ENCODE measurements around the gene CD58.

The CD58 gene

GRCh38 chr1:116579259-116579875, 8.5 kb upstream of the CD58 start:
- Histone ChIP-seq H3K4me1 (ENCODE audit: control insufficient read depth, insufficient read depth, low read length) (peaks cover 12% of the 10 kb centered on the region), H3K27ac (ENCODE audit: low read length) (no peak overlapping the region), H3K4me3 (ENCODE audit: low read length in 2 of 2) (no peak overlapping the region)

GRCh38 chr1:116578581-116578980, 7.8 kb upstream of the CD58 start:
- H3K27me3 ChIP-seq (ENCODE audit: control insufficient read depth in 1 of 2, insufficient read depth in 2 of 2, low read length in 2 of 2) = no peaks in the 10 kb centered on the region
- no peak overlapping the region for H3K9ac ChIP-seq (ENCODE audit: low read length in 2 of 2)
- H3K27ac ChIP-seq (ENCODE audit: low read length) = no peak overlapping the region
- peaks cover 4 to 13% of the 10 kb centered on the region in 2 donors for H3K36me3 ChIP-seq (ENCODE audit: control insufficient read depth in 2 of 2, insufficient read depth in 2 of 2, low read length in 2 of 2)
- peaks cover 12% of the 10 kb centered on the region for H3K4me1 ChIP-seq (ENCODE audit: control insufficient read depth, insufficient read depth, low read length)
- no peak overlapping the region for H3K4me3 ChIP-seq (ENCODE audit: low read length in 2 of 2)
- no peaks in the 10 kb centered on the region for H3K9me3 ChIP-seq (ENCODE audit: control insufficient read depth in 2 of 2, low read length in 2 of 2)

More at GRCh38 chr1:116579259-116579875, 8.5 kb upstream of the CD58 start:
- Histone ChIP-seq H3K36me3 (ENCODE audit: control insufficient read depth in 2 of 2, insufficient read depth in 2 of 2, low read length in 2 of 2) (peaks cover 4 to 13% of the 10 kb centered on the region in 2 donors), H3K9me3 (ENCODE audit: control insufficient read depth in 2 of 2, low read length in 2 of 2) (no peaks in the 10 kb centered on the region), H3K27me3 (ENCODE audit: control insufficient read depth in 1 of 2, insufficient read depth in 2 of 2, low read length in 2 of 2) (no peaks in the 10 kb centered on the region), H3K9ac (ENCODE audit: low read length in 2 of 2) (no peak overlapping the region)

GRCh38 chr1:116577759-116578314, 7.0 kb upstream of the CD58 start:
- Histone ChIP-seq H3K27ac (ENCODE audit: low read length) (no peak overlapping the region), H3K9ac (ENCODE audit: low read length in 2 of 2) (no peak overlapping the region), H3K4me3 (ENCODE audit: low read length in 2 of 2) (no peak overlapping the region), H3K9me3 (ENCODE audit: control insufficient read depth in 2 of 2, low read length in 2 of 2) (no peaks in the 10 kb centered on the region), H3K4me1 (ENCODE audit: control insufficient read depth, insufficient read depth, low read length) (peaks cover 13% of the 10 kb centered on the region), H3K27me3 (ENCODE audit: control insufficient read depth in 1 of 2, insufficient read depth in 2 of 2, low read length in 2 of 2) (no peaks in the 10 kb centered on the region), H3K36me3 (ENCODE audit: control insufficient read depth in 2 of 2, insufficient read depth in 2 of 2, low read length in 2 of 2) (peaks cover 4 to 10% of the 10 kb centered on the region in 2 donors)

GRCh38 chr1:116574581-116575291, 3.9 kb upstream of the CD58 start:
- Histone ChIP-seq H3K9me3 (ENCODE audit: control insufficient read depth in 2 of 2, low read length in 2 of 2) (no peaks in the 10 kb centered on the region), H3K4me3 (ENCODE audit: low read length in 2 of 2) (no peak overlapping the region), H3K36me3 (ENCODE audit: control insufficient read depth in 2 of 2, insufficient read depth in 2 of 2, low read length in 2 of 2) (peaks cover 4 to 10% of the 10 kb centered on the region in 2 donors), H3K27ac (ENCODE audit: low read length) (no peak overlapping the region), H3K27me3 (ENCODE audit: control insufficient read depth in 1 of 2, insufficient read depth in 2 of 2, low read length in 2 of 2) (no peaks in the 10 kb centered on the region), H3K4me1 (ENCODE audit: control insufficient read depth, insufficient read depth, low read length) (peaks cover 20% of the 10 kb centered on the region), H3K9ac (ENCODE audit: low read length in 2 of 2) (no peak overlapping the region)

GRCh38 chr1:116573431-116574095, 2.7 kb upstream of the CD58 start:
- H3K9me3 ChIP-seq (ENCODE audit: control insufficient read depth in 2 of 2, low read length in 2 of 2) = no peaks in the 10 kb centered on the region
- H3K27ac ChIP-seq (ENCODE audit: low read length) = no peak overlapping the region
- peaks cover 24% of the 10 kb centered on the region for H3K4me1 ChIP-seq (ENCODE audit: control insufficient read depth, insufficient read depth, low read length)
- H3K27me3 ChIP-seq (ENCODE audit: control insufficient read depth in 1 of 2, insufficient read depth in 2 of 2, low read length in 2 of 2) = no peaks in the 10 kb centered on the region
- H3K36me3 ChIP-seq (ENCODE audit: control insufficient read depth in 2 of 2, insufficient read depth in 2 of 2, low read length in 2 of 2) = peaks cover 4 to 10% of the 10 kb centered on the region in 2 donors
- H3K9ac ChIP-seq (ENCODE audit: low read length in 2 of 2) = no peak overlapping the region
- no peak overlapping the region for H3K4me3 ChIP-seq (ENCODE audit: low read length in 2 of 2)

- no peak overlapping the region for H3K9ac ChIP-seq (ENCODE audit: low read length in 2 of 2)
- H3K27ac ChIP-seq (ENCODE audit: low read length) = no peak overlapping the region
- H3K4me3 ChIP-seq (ENCODE audit: low read length in 2 of 2) = no peak overlapping the region
- no peaks in the 10 kb centered on the region for H3K27me3 ChIP-seq (ENCODE audit: control insufficient read depth in 1 of 2, insufficient read depth in 2 of 2, low read length in 2 of 2)
- peaks cover 24% of the 10 kb centered on the region for H3K4me1 ChIP-seq (ENCODE audit: control insufficient read depth, insufficient read depth, low read length)
- H3K36me3 ChIP-seq (ENCODE audit: control insufficient read depth in 2 of 2, insufficient read depth in 2 of 2, low read length in 2 of 2) = peaks cover 4 to 10% of the 10 kb centered on the region in 2 donors
- no peaks in the 10 kb centered on the region for H3K9me3 ChIP-seq (ENCODE audit: control insufficient read depth in 2 of 2, low read length in 2 of 2)
These were observed 2.1 kb upstream of the CD58 start for GRCh38 chr1:116572771-116573430.

GRCh38 chr1:116572099-116572498, 1.3 kb upstream of the CD58 start:
- H3K4me1 ChIP-seq (ENCODE audit: control insufficient read depth, insufficient read depth, low read length) = peaks cover 28% of the 10 kb centered on the region
- H3K36me3 ChIP-seq (ENCODE audit: control insufficient read depth in 2 of 2, insufficient read depth in 2 of 2, low read length in 2 of 2) = peaks cover 3 to 7% of the 10 kb centered on the region in 2 donors
- H3K9ac ChIP-seq (ENCODE audit: low read length in 2 of 2) = no peak overlapping the region
- no peaks in the 10 kb centered on the region for H3K9me3 ChIP-seq (ENCODE audit: control insufficient read depth in 2 of 2, low read length in 2 of 2)
- no peaks in the 10 kb centered on the region for H3K27me3 ChIP-seq (ENCODE audit: control insufficient read depth in 1 of 2, insufficient read depth in 2 of 2, low read length in 2 of 2)
- H3K27ac ChIP-seq (ENCODE audit: low read length) = no peak overlapping the region
- peak overlapping the region in 1 of 2 donors; percentile 86 for H3K4me3 ChIP-seq (ENCODE audit: low read length in 2 of 2)

GRCh38 chr1:116571215-116571919, 541 bp upstream of the CD58 start:
- Histone ChIP-seq H3K4me3 (ENCODE audit: low read length in 2 of 2) (peak overlapping the region; percentile 68 to 86), H3K27ac (ENCODE audit: low read length) (peak overlapping the region; percentile 95), H3K9me3 (ENCODE audit: control insufficient read depth in 2 of 2, low read length in 2 of 2) (no peaks in the 10 kb centered on the region), H3K36me3 (ENCODE audit: control insufficient read depth in 2 of 2, insufficient read depth in 2 of 2, low read length in 2 of 2) (peaks cover 0 to 1% of the 10 kb centered on the region in 2 donors), H3K4me1 (ENCODE audit: control insufficient read depth, insufficient read depth, low read length) (peaks cover 28% of the 10 kb centered on the region), H3K9ac (ENCODE audit: low read length in 2 of 2) (peak overlapping the region; percentile 84 to 87), H3K27me3 (ENCODE audit: control insufficient read depth in 1 of 2, insufficient read depth in 2 of 2, low read length in 2 of 2) (no peaks in the 10 kb centered on the region)

GRCh38 chr1:116569776-116570357, 959 bp downstream of the CD58 start:
- Histone ChIP-seq H3K4me1 (ENCODE audit: control insufficient read depth, insufficient read depth, low read length) (peaks cover 28% of the 10 kb centered on the region), H3K9me3 (ENCODE audit: control insufficient read depth in 2 of 2, low read length in 2 of 2) (no peaks in the 10 kb centered on the region), H3K36me3 (ENCODE audit: control insufficient read depth in 2 of 2, insufficient read depth in 2 of 2, low read length in 2 of 2) (no peaks in the 10 kb centered on the region), H3K4me3 (ENCODE audit: low read length in 2 of 2) (peak overlapping the region; percentile 68 to 86), H3K27me3 (ENCODE audit: control insufficient read depth in 1 of 2, insufficient read depth in 2 of 2, low read length in 2 of 2) (no peaks in the 10 kb centered on the region), H3K27ac (ENCODE audit: low read length) (peak overlapping the region; percentile 95), H3K9ac (ENCODE audit: low read length in 2 of 2) (peak overlapping the region; percentile 87 to 89)

GRCh38 chr1:116569381-116569670, 1.5 kb downstream of the CD58 start:
- Histone ChIP-seq H3K36me3 (ENCODE audit: control insufficient read depth in 2 of 2, insufficient read depth in 2 of 2, low read length in 2 of 2) (no peaks in the 10 kb centered on the region), H3K9me3 (ENCODE audit: control insufficient read depth in 2 of 2, low read length in 2 of 2) (no peaks in the 10 kb centered on the region), H3K27me3 (ENCODE audit: control insufficient read depth in 1 of 2, insufficient read depth in 2 of 2, low read length in 2 of 2) (no peaks in the 10 kb centered on the region), H3K9ac (ENCODE audit: low read length in 2 of 2) (no peak overlapping the region), H3K4me3 (ENCODE audit: low read length in 2 of 2) (peak overlapping the region in 1 of 2 donors; percentile 86), H3K4me1 (ENCODE audit: control insufficient read depth, insufficient read depth, low read length) (peaks cover 28% of the 10 kb centered on the region), H3K27ac (ENCODE audit: low read length) (no peak overlapping the region)

Measured in stomach smooth muscle (tissue), 2 donors.